NT2/D1 (cell line): ENCODE data around the gene SLCO1B1.
"Not testable (repeated sequence)": the region's sequence is repeated elsewhere in the genome, so short reads cannot be mapped to it uniquely, and the experiment has no call there.

Experiments
- DNase-seq: peaks from one replicate; pipeline ENCODE4 v3.0.0-alpha.2; 2011; ENCODE audit warnings: low read depth, low spot score
- H3K27me3 ChIP-seq: 2 replicates; pipeline ENCODE4 v1.6.0; 2011; ENCODE audit warnings: mild to moderate bottlenecking; ENCODE audit not compliant: insufficient read length, insufficient read depth
- H3K36me3 ChIP-seq: 2 replicates; pipeline ENCODE4 v1.6.1; 2011; ENCODE audit warnings: mild to moderate bottlenecking, low read length, mixed read lengths; ENCODE audit not compliant: insufficient read depth, insufficient read length
- H3K4me1 ChIP-seq: 2 replicates; pipeline ENCODE4 v1.5.1; 2011; ENCODE audit not compliant: insufficient read depth, insufficient read length
- H3K4me3 ChIP-seq: 2 replicates; pipeline ENCODE4 v1.5.1; 2011; ENCODE audit warnings: low read depth; ENCODE audit not compliant: insufficient read length
- H3K9ac ChIP-seq: 2 replicates; pipeline ENCODE4 v1.6.0; 2011; ENCODE audit warnings: low read depth; ENCODE audit not compliant: insufficient read length
- H3K9me3 ChIP-seq: 2 replicates; pipeline ENCODE4 v1.5.1; 2011; ENCODE audit warnings: mild to moderate bottlenecking, low read length; ENCODE audit not compliant: insufficient read depth
- SUZ12 ChIP-seq: IDR thresholded peaks from 2 replicates; pipeline ENCODE4 v1.6.1; 2011; ENCODE audit not compliant: insufficient read length, insufficient read depth; ENCODE audit errors: extremely low read depth
- YY1 ChIP-seq: IDR thresholded peaks from 2 replicates; pipeline ENCODE4 v1.6.1; 2011; ENCODE audit not compliant: insufficient read length, insufficient read depth
- ZNF274 ChIP-seq: IDR thresholded peaks from 2 replicates; pipeline ENCODE4 v1.6.1; 2011; ENCODE audit warnings: mild to moderate bottlenecking, low read depth, low read length

The SLCO1B1 gene

GRCh38 chr12:21138016-21138415 lies 7.0 kb downstream of the SLCO1B1 start:
- DNase-seq = no peak
- no peak overlapping the region for H3K9ac ChIP-seq
- no peaks in the 10 kb centered on the region for H3K27me3 ChIP-seq
- no peak overlapping the region for H3K4me3 ChIP-seq
- H3K4me1 ChIP-seq = no peaks in the 10 kb centered on the region
- peaks cover 12% of the 10 kb centered on the region for H3K9me3 ChIP-seq
- TF ChIP-seq YY1 (no peak), SUZ12 (no peak), ZNF274 (no peak)
- H3K36me3 ChIP-seq = no peaks in the 10 kb centered on the region

- H3K9me3 ChIP-seq = peaks cover 7% of the 10 kb centered on the region; the same call in 1 of the 2 replicates
- no peaks in the 10 kb centered on the region for H3K27me3 ChIP-seq
- H3K4me3 ChIP-seq = no peak overlapping the region
- peaks cover under 1% of the 10 kb centered on the region for H3K4me1 ChIP-seq
- H3K9ac ChIP-seq = no peak overlapping the region
- DNase-seq = no peak
- no peaks in the 10 kb centered on the region for H3K36me3 ChIP-seq
- TF ChIP-seq SUZ12 (no peak), ZNF274 (no peak)
These were observed 13.3 kb downstream of the SLCO1B1 start for GRCh38 chr12:21144309-21144708.

GRCh38 chr12:21149861-21150260 lies 18.9 kb downstream of the SLCO1B1 start:
- H3K9me3 ChIP-seq, H3K4me1 ChIP-seq, H3K9ac ChIP-seq, H3K36me3 ChIP-seq, H3K4me3 ChIP-seq, H3K27me3 ChIP-seq: not testable (repeated sequence)
- peak; percentile 75 for DNase-seq

- Histone ChIP-seq H3K9ac (no peak overlapping the region), H3K4me1 (peaks cover 7% of the 10 kb centered on the region), H3K9me3 (peaks cover 1% of the 10 kb centered on the region; the same call in 1 of the 2 replicates), H3K4me3 (no peak overlapping the region), H3K36me3 (no peaks in the 10 kb centered on the region), H3K27me3 (no peaks in the 10 kb centered on the region)
- no peak for DNase-seq
- TF ChIP-seq ZNF274 = no peak
These were observed 20.2 kb downstream of the SLCO1B1 start for GRCh38 chr12:21151184-21151583.

- Histone ChIP-seq H3K9ac (no peak overlapping the region), H3K27me3 (no peaks in the 10 kb centered on the region), H3K4me1 (no peaks in the 10 kb centered on the region), H3K9me3 (no peaks in the 10 kb centered on the region), H3K36me3 (no peaks in the 10 kb centered on the region), H3K4me3 (no peak overlapping the region)
- TF ChIP-seq ZNF274 (no peak), YY1 (no peak)
- DNase-seq = no peak
These were observed 24.7 kb downstream of the SLCO1B1 start for GRCh38 chr12:21155522-21156351.

DNA sequence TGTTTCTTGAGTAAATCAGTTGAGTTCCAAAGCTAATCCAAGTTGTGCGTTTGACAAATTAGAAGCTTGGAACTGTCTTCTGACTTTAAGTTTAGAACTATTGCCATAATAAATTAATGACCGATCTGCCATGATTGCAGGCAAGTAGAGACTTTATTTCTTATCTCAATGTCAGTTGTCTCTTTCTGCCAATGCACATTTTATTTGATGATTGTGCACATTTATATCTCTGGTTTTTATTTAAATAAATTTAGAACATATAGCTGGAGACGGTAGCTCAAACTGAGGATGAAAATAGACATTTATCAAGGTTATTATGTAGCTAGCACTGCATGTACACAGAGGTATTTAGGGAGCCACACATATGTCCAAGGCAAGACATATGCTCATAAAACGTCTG lies 34.1 kb downstream of the SLCO1B1 start:
- no peak overlapping the region for H3K4me3 ChIP-seq
- no peaks in the 10 kb centered on the region for H3K36me3 ChIP-seq
- H3K9ac ChIP-seq = no peak overlapping the region
- DNase-seq = no peak
- no peaks in the 10 kb centered on the region for H3K27me3 ChIP-seq
- no peaks in the 10 kb centered on the region for H3K9me3 ChIP-seq
- no peaks in the 10 kb centered on the region for H3K4me1 ChIP-seq
- TF ChIP-seq SUZ12 (no peak), ZNF274 (no peak), YY1 (no peak)

DNA sequence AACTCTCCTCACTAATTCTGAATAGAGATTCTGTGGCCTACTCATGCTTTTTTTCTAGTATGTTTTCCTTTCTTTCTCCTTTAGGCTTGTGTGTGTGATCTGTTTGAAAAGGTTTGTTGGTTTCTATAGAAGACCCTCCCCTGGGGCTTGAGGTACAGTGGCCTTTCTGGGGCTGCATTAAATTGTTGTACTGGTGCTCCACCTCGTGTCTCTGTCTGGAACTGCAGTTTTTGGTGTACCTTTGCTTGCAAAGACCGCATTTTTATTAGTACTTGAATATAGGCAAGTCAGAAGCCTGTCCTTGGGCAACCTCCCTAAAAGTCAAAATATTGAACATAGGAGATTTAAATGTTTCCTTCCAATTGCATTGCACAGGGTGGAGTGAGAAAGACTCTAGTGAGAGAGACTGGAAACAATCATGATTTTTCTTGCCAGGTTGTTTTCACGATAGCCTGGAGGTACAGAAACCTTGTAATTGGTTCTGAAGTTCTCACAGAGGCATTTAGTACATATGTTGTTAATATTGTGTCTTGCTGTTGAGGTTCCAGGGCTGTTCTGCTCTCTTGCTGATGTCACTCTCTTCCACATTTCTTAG lies 39.0 kb downstream of the SLCO1B1 start:
- H3K36me3 ChIP-seq = no peaks in the 10 kb centered on the region
- TF ChIP-seq ZNF274 (no peak), YY1 (no peak), SUZ12 (no peak)
- H3K9me3 ChIP-seq = no peaks in the 10 kb centered on the region
- no peak overlapping the region for H3K9ac ChIP-seq
- no peaks in the 10 kb centered on the region for H3K27me3 ChIP-seq
- H3K4me3 ChIP-seq = no peak overlapping the region
- peak; percentile 97 for DNase-seq
- H3K4me1 ChIP-seq = no peaks in the 10 kb centered on the region
